ENCODE measurements around the gene GALNT2.

GALNT2 gene

GRCh38 chr1:230136453-230137336 lies 69.7 kb downstream of the GALNT2 start:
- DNase-seq, result no peak

GRCh38 chr1:230137337-230137815 lies 70.3 kb downstream of the GALNT2 start:
- no peak for DNase-seq

DNA sequence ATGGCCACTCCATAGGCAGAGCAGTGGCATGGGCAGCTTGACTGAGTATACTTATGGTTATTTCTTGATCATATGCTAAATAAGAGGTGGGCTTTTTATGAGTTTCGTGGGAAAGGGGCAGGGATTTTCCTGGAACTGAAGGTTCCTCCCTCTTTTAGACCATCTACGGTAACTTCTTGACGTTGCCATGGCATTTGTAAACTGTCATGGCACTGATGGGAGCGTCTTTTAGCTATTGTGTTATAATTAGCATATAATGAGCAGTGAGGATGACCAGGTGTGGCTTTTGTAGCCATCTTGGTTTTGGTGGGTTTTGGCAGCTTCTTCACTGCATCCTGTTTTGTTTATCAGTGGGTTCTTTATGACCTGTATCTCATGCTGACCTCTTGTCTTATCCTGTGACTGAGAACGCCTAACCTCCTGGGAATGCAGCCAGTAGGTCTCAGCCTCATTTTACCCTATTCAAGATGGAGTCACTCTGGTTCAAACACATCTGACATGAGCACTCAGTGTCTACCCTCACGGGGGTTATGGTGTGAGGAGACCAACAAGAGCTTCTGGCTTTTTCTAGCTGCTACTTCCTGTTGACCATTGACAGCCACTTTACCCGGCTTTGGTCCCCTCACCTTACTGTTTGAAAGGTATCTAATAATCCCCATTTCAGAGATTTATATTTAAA lies 71.7 kb downstream of the GALNT2 start:
- DNase-seq, result no peak

DNA sequence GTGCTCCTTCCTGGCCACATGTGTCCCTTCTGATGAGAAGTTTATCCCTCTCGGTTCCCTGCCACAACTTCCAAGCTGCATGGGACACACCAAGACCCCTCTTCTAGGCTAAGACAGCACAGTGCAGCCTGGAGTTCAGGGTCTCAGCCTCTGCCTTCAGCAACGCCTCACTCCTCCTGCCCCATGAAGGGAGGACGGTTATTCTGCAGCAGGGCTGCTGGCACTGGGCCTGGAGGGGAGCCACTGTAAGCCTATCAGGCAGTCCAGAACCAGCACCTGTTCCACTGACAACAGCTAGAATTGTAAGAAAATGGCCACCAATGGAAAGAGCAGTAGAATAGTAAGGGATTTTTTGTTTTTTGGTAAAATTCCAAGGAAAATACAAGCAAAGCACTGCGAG lies 72.3 kb downstream of the GALNT2 start:
- no peak for DNase-seq

DNA sequence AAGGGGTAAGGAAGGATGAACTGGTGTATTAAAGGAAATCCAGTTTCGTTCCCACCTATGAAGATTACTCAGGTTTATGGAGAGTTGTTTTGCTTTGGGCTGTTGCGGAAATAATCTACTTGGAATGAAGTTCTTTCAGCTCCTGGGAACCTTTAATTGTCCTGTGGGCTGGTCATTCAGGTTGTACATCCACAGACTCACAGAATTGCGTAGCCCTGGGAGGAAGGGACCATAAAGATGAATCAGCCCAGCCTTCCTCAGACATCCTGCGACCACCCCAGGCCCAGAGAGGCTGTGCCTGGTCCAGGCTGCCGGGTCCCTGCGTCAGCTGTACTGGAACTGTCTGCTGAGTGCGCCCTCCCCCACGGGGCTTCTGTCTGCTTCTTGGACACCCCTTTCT lies 72.7 kb downstream of the GALNT2 start:
- no peak for DNase-seq

DNA sequence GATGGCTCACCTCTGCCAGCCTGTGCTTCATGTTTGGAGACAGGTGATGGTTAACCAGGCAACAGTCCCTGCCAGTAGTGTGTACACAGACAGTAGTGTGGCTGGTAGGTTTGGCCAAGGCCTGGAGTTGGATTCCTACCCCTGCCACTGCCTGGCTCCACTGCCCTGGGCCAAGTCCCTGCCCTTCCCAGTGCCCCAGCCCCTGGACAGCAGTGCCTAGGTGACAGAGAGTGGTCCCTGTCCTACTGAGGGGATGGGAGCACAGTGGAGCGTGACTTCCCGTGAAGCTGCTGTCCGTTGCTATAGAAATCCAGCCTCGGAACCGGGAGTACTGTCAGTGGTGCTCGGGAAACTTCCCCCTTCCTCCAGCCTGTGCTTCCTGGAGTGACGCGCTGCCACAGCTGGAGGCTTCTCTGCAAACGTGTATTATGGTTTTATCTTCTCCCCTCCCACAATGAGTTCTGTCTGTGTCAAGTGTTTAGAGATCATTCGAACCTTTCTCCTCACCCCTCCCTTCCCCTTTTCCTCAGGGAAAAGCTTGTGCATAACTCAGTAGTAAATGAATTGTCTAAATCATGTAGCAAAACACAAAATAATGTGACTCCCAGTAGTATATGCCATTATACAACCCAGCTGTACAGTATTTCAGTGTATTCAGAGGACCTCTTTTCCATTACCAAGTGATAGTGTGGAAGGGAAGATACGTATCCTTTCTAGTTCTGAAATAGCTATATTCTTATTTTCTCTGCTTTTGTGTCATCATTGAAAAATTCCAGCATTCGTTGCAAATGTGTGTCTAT lies 73.4 kb downstream of the GALNT2 start:
- DNase-seq, result no peak

DNA sequence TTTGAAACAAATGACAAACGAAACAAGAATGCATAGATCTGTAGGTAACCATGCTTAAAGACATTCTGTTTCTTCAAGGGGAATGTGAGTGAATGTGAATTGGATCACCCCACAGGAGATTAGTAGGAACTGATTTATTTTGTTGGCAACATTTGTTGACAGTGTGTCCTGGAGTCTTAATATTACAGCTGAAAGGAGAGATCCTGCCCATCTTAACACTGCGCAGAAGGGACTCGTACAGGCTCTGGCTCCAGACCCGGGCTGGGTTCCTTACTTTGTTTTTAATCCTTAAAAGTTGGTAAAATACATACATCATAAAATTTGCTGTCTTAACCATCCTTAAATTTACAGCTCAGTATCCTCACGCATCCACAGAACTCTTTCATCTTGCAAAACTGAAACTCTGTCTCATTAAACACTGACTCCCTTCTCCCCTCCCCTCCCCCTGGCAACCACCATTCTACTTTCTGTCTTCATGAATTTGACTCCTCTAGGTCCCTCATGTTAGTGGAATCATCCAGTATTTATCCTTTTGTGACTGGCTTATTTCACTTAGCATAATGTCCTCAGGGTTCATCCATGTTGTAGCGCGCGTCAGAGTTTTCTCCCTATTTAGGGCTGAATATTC lies 74.1 kb downstream of the GALNT2 start:
- DNase-seq, result no peak

DNA sequence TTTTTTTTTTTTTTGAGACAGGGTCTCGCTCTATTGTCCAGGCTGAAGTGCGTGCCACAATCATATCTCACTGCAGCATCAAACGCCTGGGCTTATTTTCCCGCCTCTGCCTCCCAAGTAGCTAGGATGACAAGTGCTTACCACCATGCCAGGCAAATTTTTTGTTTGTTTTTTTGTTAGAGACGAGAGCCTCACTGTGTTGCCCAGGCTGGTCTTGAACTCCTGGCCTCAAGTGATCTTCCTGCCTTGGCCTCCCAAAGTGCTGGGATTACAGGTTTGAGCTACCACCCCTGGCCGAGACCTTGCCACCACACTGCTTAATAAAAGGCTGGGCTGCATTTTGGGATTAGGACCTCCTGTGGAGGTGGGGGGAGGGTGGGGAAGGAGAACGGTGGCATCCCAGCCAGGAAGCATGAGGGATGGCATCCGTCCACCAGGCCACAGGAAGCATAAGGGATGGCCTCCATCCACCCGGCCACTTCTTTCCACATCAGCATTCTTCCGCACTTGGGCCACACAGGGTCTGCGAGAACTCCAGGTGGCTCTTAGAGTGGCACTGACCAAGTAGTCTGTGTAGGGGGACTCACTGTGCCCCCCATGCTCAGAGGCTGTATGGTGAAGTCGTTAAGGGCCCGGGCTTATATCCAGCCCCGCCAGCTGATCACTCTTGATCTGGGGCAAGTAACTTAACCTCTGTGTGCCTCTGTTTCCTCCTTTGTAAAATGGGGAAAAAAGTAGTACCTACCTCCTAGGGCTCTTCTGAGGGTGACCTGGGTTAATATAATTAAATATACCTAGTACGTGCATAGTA lies 75.0 kb downstream of the GALNT2 start:
- DNase-seq, result no peak

- DNase-seq, result no peak
Measured at GRCh38 chr1:230142608-230143210, 75.7 kb downstream of the GALNT2 start.

- no peak for DNase-seq
Measured at GRCh38 chr1:230143534-230143933, 76.5 kb downstream of the GALNT2 start.

GRCh38 chr1:230144010-230144614 lies 77.1 kb downstream of the GALNT2 start:
- no peak for DNase-seq

DNA sequence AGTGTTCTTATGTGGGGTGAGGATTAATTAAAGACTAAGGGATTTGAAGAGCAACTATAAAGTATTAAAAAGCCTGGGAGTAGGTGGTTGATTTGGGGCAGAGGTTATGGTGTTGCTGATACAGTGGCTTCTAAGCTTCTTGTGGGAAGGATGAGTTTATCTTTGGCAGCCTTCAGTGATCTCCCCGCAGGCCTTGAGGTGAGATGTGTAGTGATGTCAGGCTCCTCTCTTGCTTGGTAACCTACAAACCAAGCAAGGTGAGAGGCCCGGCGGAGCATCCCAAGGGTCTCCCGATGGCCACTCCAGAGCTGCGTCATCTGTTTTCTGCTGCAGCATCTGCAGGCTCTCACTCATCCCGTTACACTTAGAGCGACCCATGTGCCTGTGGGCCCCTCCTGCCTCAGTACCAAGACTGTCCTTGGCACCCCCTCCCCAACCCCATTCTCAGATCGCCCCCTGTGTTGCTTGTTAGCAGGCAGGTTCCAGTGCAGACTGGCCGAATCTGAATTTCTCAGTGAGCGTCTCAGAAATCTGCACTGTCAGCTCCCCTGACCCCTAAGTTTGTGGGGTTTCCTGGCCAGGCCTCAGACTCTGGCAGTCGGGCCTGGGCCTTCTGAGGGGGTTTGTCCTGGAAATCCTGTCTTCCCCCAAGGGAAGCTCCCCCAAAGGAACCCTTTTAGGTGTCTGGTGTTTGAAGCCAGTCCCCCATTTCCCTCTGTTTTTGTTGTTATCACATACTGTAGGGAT lies 77.9 kb downstream of the GALNT2 start:
- DNase-seq, result no peak

GRCh38 chr1:230145505-230145899 lies 78.5 kb downstream of the GALNT2 start:
- DNase-seq, result no peak

DNA sequence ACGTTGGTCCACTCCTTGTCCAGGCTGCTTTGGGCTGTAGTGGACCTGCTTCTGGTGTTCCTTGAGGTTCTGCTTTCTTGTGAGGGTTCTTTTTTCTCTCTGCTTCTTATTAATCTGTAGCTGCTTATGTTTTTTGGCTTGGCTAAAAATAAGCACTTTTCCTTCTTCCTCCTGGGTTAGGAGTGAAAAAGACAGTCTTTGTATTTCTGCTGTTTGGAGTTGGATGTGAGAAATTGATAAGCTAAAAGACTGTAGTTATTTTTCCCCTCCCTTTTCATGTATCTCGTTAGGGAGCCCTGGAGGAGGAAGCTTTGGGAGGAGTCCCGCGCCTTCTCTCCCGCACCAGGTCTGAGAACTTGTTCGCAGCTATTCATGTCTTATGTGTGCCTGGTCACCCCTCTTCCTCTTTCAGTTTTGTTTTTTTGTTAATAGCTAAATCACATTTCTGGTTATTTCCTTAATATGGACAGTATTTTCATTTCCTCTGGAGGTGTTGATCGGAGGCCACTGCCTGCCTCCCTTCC lies 79.0 kb downstream of the GALNT2 start:
- no peak for DNase-seq

DNA sequence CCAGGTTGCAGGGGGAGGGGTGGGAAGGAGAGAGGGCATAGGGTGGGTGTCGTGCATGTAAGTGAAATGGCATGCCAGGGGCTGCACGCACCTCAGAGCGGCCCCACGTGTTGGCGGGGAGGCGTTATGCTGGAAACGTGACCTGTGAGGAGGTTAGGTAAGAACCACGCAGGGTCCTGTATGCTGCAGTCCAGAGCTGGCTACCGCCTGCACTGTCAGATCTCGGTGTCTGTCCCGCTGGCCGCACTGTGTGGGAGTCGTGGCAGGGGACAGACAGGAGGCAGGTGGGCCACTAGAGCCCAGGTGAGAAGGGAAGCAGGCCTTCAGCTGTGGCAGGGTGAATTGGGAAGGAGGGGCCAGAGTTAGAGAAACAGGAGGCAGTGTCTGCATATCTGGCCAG lies 79.7 kb downstream of the GALNT2 start:
- DNase-seq, result no peak

- no peak for DNase-seq
Measured at GRCh38 chr1:230147253-230148125, 80.5 kb downstream of the GALNT2 start.

GRCh38 chr1:230148126-230148652 lies 81.2 kb downstream of the GALNT2 start:
- DNase-seq, result no peak

DNA sequence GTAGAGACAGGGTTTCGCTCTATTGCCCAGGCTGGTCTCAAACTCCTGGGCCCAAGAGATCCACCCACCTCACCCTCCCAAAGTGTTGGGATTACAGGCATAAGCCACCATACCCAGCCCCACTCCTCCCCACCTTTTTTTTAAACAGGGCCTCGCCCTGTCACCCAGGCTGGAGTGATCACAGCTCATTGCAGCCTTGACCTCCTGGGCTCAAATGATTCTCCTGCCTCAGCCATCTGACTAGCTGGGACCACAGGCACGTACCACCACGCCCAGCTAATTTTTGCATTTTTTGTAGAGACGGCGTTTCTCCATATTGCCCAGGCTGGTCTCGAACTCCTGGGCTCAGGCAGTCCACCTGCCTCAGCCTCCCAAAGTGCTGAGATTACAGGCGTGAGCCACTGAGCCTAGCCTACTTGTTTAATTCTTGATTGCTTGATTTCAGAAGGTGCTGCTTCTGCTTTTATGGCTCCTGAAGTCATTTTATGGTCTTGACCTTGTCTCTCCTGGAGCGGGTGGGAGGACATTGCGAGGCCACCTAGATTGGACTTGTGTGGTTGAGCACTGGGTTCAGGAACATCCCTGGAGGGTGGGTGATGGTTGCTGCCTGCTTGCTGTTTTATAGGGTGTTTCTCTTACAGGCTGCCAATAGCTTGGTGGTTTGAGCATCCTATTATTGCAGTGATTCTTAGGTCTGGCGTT lies 81.9 kb downstream of the GALNT2 start:
- DNase-seq, result no peak
